LHCN-M2 (cell line): Measurements from ENCODE around the gene SPATA46. TPM values are rescaled to one million over a fixed set of nuclear protein-coding genes. Genes with fewer than 3 reads are reported as not detected.

Experiments
- DNase-seq: peaks from one replicate; pipeline ENCODE4 v3.0.0-alpha.2; 2012; ENCODE audit warnings: low read depth
- total RNA-seq: library from RNA; depleted of rRNA; stranded (reverse); fragments of >200 nt; gene quantifications from 2 replicates; pipeline ENCODE4 v1.2.3, GENCODE V29; 2014

Gene SPATA46
- total RNA-seq, 1 experiment from 2014 or later = not detected

GRCh38 chr1:162374406-162374805 lies 2.2 kb downstream of the SPATA46 start:
- no peak for DNase-seq

- peak; percentile 84 for DNase-seq
Observed at GRCh38 chr1:162373541-162374260, 3.0 kb downstream of the SPATA46 start.

- DNase-seq = no peak
Observed at GRCh38 chr1:162373072-162373427, 3.6 kb downstream of the SPATA46 start.

DNA sequence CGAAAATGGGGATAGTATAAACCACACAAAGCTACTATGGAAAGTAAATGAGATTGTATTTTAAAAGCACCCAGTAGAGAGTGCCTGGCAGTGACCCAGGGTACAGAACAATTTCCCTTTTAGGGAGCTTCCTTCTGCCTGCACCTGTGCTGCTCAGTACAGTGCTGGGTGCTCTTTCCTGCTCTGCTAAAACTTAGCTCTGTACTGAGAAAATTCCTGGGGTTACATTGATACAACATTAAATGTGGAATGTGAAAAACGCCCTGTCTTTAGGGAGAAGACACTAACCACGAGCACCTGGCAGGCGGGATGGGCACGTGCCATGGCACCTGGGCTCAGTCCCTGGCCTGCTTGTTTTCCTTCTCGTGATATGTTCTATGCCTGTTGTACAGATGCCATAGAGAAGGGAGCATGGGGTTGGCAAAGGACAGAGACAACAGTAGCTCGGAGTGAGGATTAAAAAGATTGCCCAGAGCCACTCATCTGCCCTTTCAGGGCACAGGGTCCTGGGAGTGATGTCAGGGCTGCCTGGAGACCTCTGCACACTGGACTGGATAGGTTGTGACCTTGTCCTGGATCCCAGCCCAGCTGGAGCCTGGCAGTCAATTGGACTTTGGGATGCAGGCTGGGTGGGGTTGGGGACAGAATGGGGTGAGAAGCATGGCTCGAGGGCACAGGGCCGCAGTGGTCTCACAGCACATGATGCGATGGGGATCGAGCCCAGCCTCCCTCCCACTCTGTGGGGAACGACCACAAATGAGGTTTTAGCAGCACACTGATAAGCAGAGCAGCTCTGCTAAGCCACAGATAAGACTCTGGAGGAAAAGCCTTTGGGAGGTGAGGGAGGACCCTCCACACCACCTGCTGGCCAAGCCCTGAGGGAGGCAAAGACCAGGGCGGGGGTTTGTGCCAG lies 4.2 kb downstream of the SPATA46 start:
- DNase-seq = peak; percentile 59

DNA sequence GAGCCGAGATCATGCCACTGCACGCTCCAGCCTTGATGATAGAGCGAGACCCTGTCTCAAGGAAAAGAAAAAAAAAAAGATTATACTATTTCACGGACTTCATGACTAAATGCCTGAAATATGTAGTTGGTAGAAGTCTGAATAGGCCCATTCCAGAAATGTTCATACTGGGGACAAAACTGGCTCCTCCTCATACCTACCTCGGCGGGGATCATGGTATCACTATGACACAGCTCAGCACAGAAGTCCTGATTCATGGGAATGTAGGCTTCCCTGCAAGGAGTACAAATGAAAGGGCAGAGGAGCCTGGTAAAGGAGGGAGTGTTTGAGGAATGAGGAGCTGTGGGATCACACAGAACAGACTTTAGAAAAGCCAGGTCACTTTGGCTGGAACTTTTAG lies 5.0 kb downstream of the SPATA46 start:
- peak; percentile 53 for DNase-seq

DNA sequence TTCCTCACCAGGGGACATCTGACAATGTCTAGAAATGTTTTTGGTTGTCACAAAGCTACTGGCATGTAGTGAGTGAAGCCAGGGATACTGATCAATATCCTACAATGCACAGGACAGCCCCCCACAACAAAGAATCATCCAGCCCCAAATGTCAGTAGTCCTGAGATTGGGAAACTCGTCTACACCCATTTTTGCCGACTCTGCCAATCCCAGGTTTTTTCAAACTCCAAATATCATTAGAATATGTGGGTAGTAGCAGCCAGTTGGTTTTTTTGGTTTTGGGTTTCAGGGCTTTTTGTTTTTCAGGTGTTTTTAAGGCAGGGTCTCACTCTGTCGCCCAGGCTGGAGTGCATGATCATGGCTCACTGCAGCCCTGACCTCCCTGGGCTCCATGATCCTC lies 5.9 kb downstream of the SPATA46 start:
- DNase-seq = no peak

DNA sequence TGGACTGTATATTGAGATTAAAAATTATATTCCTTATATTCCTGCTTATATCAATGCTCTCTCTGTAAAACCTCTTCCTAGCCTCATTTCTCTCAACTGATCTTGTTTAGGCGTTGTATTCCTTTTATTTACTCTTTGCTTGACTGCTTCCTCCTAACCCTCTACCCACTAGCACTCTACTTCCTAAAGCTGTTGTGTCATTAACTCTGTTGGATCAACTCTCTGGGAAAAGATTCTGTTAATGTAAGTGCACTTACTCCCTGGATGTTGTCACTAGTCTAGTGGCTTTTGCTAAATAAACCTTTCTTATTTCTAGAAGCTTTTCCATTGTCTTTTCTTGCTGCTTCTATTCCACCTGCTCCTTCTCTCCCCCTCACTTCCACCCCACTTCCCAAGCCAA lies 6.5 kb downstream of the SPATA46 start:
- no peak for DNase-seq

- DNase-seq = no peak
Observed at GRCh38 chr1:162369571-162369970, 7.1 kb downstream of the SPATA46 start.

- DNase-seq = no peak
Observed at GRCh38 chr1:162368451-162368850, 8.2 kb downstream of the SPATA46 start.

DNA sequence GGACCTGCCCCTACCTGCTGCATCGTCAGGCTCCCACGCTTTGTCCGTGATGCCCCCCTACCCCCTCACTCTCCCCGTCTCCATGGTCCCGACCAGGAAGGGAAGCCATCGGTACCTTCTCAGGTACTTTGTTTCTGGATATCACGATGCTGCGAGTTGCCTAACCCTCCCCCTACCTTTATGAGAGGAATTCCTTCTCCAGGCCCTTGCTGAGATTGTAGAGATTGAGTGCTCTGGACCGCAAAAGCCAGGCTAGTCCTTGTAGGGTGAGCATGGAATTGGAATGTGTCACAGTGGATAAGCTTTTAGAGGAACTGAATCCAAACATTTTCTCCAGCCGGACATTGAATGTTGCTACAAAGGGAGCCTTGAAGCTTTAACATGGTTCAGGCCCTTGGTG lies 8.9 kb downstream of the SPATA46 start:
- DNase-seq = no peak

DNA sequence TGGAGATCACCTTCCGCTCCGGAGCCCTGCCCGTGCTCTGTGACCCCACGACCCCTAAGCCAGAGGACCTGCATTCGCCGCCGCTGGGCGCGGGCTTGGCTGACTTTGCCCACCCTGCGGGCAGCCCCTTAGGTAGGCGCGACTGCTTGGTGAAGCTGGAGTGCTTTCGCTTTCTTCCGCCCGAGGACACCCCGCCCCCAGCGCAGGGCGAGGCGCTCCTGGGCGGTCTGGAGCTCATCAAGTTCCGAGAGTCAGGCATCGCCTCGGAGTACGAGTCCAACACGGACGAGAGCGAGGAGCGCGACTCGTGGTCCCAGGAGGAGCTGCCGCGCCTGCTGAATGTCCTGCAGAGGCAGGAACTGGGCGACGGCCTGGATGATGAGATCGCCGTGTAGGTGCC lies 9.6 kb downstream of the SPATA46 start:
- no peak for DNase-seq

DNA sequence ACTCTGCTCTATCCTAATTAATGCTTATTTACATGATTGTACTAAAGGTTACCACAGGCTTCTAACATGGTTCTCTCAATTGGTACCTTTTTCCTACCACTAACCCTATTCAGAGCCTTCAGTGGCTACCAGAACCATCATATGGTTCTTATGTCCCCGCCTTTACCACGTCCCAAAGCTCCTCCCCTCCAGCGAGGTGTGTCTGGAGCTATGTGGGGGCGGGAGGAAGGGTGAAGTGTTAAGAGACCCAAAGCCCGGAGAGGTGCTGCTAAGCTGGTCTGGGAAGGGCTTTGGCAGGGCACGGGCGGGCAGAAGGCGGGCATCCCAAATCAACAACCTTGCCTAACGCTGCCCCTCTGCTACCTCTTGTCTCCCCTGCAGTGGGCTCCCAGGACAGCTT lies 10.0 kb downstream of the SPATA46 start:
- no peak for DNase-seq

GRCh38 chr1:162366149-162366548 lies 10.5 kb downstream of the SPATA46 start:
- DNase-seq = no peak

DNA sequence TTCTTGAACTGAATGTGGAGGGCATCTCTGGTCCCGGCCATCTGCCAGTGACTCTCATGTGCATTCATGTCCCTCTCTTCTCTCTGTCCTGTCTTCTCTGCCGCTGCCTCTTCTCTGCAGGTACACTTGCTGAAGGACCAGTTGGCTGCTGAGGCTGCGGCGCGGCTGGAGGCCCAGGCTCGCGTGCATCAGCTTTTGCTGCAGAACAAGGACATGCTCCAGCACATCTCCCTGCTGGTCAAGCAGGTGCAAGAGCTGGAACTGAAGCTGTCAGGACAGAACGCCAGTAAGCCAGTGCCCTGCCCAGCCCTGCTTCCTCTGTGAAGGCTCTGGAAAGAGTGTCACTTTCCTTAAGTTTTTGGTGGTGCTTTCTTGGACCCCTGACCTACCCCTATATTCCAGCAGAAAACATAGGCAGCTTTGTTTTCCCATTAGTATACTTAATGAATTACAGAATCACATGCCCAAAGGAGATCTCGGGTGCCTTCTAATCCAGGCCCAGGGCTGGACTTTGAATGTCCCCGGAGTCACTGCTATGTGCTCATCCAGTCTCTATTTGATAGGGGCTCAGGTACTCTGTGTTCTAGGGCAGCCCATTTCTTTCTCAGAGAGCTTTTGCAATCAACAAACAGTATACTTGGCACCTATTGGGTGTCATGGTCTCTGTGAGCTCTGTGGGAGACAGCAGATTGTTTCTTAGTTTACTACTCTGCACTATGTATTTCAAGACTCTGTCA lies 11.2 kb downstream of the SPATA46 start:
- DNase-seq = no peak

DNA sequence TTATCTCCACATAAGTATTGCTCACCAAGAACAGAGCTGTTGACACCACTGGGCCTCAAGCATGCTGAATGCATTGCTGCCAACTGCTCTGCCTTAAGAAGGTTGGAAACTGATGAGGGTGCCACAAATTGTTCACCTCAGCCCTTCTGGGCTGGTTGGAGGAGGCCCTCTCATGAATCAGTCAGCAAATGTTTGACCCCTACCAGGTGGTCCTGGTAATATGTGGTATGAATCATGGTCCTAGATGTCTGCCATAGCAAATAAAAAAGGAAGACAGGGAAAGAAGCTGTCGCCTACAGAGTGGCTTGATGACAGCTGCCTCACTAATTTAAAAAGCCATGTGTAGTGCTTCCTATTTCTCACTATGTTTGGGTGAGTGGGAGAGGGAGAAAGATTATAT lies 12.2 kb downstream of the SPATA46 start:
- peak; percentile 76 for DNase-seq

GRCh38 chr1:162363823-162364222 lies 12.8 kb downstream of the SPATA46 start:
- DNase-seq = no peak

- peak; percentile 33 for DNase-seq
Observed at GRCh38 chr1:162361349-162361748, 15.3 kb downstream of the SPATA46 start.

GRCh38 chr1:162360874-162361260 lies 15.8 kb downstream of the SPATA46 start:
- no peak for DNase-seq

DNA sequence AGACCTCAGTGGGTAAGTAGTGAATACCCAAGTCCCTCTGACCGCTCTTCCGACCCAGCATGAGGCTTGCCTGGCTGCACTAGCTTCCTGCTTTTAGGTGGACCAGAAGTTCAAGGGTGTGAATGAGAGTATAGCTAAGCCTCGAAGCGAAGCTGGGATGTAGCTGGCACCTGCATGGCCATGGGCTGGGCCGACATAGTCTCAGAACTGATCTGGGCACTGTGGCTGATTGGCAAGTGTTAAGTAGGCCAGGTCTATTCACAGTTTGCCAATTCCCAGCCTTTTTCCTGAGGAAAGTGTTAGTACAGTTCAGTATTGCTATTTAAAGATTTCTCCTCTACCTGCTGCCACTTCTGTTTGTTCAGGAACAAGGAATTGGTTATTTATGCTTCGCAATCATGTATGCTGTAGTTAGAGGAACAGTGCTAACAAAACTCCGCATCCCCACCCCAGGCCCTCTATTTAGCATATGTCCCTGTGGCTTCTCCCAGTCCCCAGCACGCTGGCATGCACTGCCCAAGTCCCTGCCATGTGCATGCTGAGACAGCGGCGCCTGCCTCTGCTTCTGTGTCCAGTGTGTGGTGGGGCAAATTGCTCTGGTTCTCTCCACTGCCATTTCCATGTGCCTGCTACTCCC lies 16.3 kb downstream of the SPATA46 start:
- no peak for DNase-seq

- no peak for DNase-seq
Observed at GRCh38 chr1:162359523-162360236, 17.0 kb downstream of the SPATA46 start.

GRCh38 chr1:162358928-162359327 lies 17.7 kb downstream of the SPATA46 start:
- DNase-seq = no peak
